SU-DHL-6 (cell line): Measurements from ENCODE around the gene DICER1.

Experiments used
- H2AFZ ChIP-seq: fragments of 200-600 bp; sonication (generic); 2 replicates; pipeline ENCODE4 v1.6.1; 2014; ENCODE audit warnings: low read depth, mild to moderate bottlenecking, moderate library complexity, mixed read lengths, antibody characterized with exemption, low read length; ENCODE audit not compliant: severe bottlenecking
- H3F3A ChIP-seq: fragments of 200-600 bp; shearing (Covaris generic); 2 replicates; pipeline ENCODE4 v1.6.0; 2016; ENCODE audit warnings: antibody characterized with exemption, mild to moderate bottlenecking; ENCODE audit not compliant: insufficient read depth
- H3K27ac ChIP-seq: fragments of 200-600 bp; sonication (generic); 2 replicates; pipeline ENCODE4 v1.5.1; 2016; ENCODE audit warnings: low read depth, mild to moderate bottlenecking, low read length, moderate library complexity, mixed read lengths
- H3K27me3 ChIP-seq: fragments of 200-600 bp; sonication (generic), shearing (Covaris generic); 2 replicates; pipeline ENCODE4 v1.6.0; 2014; ENCODE audit warnings: mild to moderate bottlenecking, low read length
- H3K36me3 ChIP-seq: fragments of 200-600 bp; sonication (generic); 2 replicates; pipeline ENCODE4 v1.6.1; 2014; ENCODE audit warnings: mild to moderate bottlenecking, low read length, mixed read lengths
- H3K4me2 ChIP-seq: fragments of 300-600, 200-600 bp; shearing (Covaris generic), sonication (generic); 2 replicates; pipeline ENCODE4 v1.6.0; 2014; ENCODE audit warnings: low read length, low read depth, mild to moderate bottlenecking; ENCODE audit not compliant: poor library complexity, severe bottlenecking
- H3K4me3 ChIP-seq: fragments of 200-600 bp; sonication (generic); 2 replicates; pipeline ENCODE4 v1.5.1; 2014; ENCODE audit warnings: antibody characterized with exemption, low read length, mild to moderate bottlenecking, mixed read lengths; ENCODE audit not compliant: insufficient read depth, poor library complexity, severe bottlenecking
- H3K79me2 ChIP-seq: fragments of 200-600 bp; sonication (generic); 2 replicates; pipeline ENCODE4 v1.6.1; 2014; ENCODE audit warnings: mild to moderate bottlenecking, low read length, moderate library complexity; ENCODE audit not compliant: insufficient read depth
- H3K9ac ChIP-seq: fragments of 200-600 bp; sonication (generic); 2 replicates; pipeline ENCODE4 v1.7.0; 2014; ENCODE audit warnings: mild to moderate bottlenecking, low read length
- H3K9me2 ChIP-seq: fragments of 200-600 bp; sonication (generic); replicated peaks from 2 replicates; pipeline ENCODE4 v1.6.1; 2014; ENCODE audit warnings: low read length; ENCODE audit not compliant: insufficient read depth
- H3K9me3 ChIP-seq: fragments of 200-600 bp; sonication (generic); 2 replicates; pipeline ENCODE4 v1.6.1; 2014; ENCODE audit warnings: low read length, mixed read lengths; ENCODE audit not compliant: insufficient read depth
- H4K20me1 ChIP-seq: fragments of 200-600 bp; sonication (generic); 2 replicates; pipeline ENCODE4 v1.6.1; 2014; ENCODE audit warnings: low read depth, mild to moderate bottlenecking, antibody characterized with exemption, low read length, moderate library complexity, mixed read lengths
- EZH2phosphoT487 ChIP-seq: fragments of 200-600 bp; sonication (generic), shearing (Covaris generic); conservative IDR thresholded peaks from 2 replicates; pipeline ENCODE4 v1.6.1; 2018; ENCODE audit warnings: mild to moderate bottlenecking, antibody characterized with exemption, low read length, moderate library complexity, mixed read lengths
- TF ChIP-seq, protein P1 (sequence below): fragments of 200-600 bp; sonication (generic); IDR thresholded peaks from one replicate; pipeline ENCODE4 v1.5.1; 2017; ENCODE audit warnings: antibody characterized with exemption, mild to moderate bottlenecking, low read length, moderate library complexity; ENCODE audit not compliant: insufficient read depth, poor library complexity, severe bottlenecking

DICER1 gene

DNA sequence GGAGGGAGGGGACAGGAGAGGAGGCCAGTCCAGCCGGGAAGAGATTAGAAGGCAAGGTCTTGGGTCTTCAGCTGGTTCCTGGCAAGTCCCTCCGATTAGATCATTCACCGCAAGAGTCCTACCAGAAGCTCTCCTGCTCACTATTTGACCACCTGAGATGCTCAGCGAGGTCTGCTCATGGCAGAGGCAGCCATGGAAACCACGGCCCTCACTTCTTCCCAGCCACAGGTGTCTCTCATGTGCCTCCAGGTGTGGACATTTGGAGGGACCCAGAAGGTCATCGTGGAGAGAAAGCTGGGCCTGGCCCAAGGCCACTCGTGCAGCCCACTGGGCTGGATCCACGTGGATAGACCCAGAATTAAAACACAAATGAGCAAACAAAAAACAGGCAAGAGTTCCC lies 99.5 kb downstream of the DICER1 start:
- no peak overlapping the region for H3K27ac ChIP-seq
- TF ChIP-seq, protein P1, sequence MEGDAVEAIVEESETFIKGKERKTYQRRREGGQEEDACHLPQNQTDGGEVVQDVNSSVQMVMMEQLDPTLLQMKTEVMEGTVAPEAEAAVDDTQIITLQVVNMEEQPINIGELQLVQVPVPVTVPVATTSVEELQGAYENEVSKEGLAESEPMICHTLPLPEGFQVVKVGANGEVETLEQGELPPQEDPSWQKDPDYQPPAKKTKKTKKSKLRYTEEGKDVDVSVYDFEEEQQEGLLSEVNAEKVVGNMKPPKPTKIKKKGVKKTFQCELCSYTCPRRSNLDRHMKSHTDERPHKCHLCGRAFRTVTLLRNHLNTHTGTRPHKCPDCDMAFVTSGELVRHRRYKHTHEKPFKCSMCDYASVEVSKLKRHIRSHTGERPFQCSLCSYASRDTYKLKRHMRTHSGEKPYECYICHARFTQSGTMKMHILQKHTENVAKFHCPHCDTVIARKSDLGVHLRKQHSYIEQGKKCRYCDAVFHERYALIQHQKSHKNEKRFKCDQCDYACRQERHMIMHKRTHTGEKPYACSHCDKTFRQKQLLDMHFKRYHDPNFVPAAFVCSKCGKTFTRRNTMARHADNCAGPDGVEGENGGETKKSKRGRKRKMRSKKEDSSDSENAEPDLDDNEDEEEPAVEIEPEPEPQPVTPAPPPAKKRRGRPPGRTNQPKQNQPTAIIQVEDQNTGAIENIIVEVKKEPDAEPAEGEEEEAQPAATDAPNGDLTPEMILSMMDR, result no peak
- TF ChIP-seq EZH2phosphoT487, result no peak

DNA sequence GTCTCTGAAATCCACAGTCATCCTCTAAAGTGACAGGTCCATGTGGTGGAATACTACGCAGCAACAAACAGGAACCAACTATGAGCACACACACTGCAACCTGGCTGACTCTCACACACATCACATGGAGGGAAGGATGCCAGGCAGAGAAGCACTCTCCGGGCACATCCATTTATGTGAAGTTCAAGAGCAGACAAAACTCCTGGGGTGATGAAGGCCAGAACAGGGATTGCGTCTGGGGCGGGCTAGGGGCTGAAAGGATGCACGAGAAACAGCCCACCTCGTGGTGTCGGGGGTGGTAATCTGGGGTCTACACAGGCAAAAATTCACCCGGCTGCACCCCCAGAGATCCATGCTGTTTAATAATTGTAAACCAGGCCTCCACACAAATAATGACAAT lies 100.2 kb downstream of the DICER1 start:
- Histone ChIP-seq H3K4me3 (no peak overlapping the region), H2AFZ (no peak overlapping the region), H3K27me3 (no peaks in the 10 kb centered on the region), H3K4me2 (no peak overlapping the region), H4K20me1 (no peaks in the 10 kb centered on the region), H3K79me2 (no peaks in the 10 kb centered on the region), H3K27ac (no peak overlapping the region), H3K36me3 (no peaks in the 10 kb centered on the region), H3F3A (no peaks in the 10 kb centered on the region), H3K9ac (no peak overlapping the region), H3K9me2 (no peaks in the 10 kb centered on the region), H3K9me3 (no peaks in the 10 kb centered on the region)
- no peak for TF ChIP-seq EZH2phosphoT487
- TF ChIP-seq, protein P1, result no peak

More for the DNA sequence above, 99.5 kb downstream of the DICER1 start:
- no peak overlapping the region for H3K9ac ChIP-seq
- H3K4me2 ChIP-seq, result no peak overlapping the region
- no peaks in the 10 kb centered on the region for H3K9me3 ChIP-seq
- no peak overlapping the region for H2AFZ ChIP-seq
- H3K36me3 ChIP-seq, result no peaks in the 10 kb centered on the region
- H3F3A ChIP-seq, result no peaks in the 10 kb centered on the region
- H3K4me3 ChIP-seq, result no peak overlapping the region
- H3K27me3 ChIP-seq, result no peaks in the 10 kb centered on the region
- H3K9me2 ChIP-seq, result no peaks in the 10 kb centered on the region
- no peaks in the 10 kb centered on the region for H3K79me2 ChIP-seq
- no peaks in the 10 kb centered on the region for H4K20me1 ChIP-seq

DNA sequence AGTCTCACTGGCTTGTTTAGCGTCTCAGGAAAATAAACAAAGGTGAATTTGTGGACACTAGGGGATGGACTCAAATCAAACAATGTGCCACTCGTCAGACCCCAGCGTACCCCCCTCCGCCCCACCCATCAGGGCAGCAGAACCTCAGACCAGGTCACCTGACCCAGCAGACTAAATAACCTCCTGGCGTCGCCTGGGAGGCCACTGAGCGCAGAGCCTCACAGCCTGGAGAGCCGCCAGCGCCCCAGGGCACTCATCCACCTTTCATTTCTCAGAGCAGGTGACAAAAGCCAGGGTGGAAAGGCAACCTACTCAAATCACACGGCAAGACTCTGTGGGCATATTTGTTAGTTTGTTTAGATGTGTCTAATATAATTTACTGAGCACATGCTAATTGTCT lies 100.9 kb downstream of the DICER1 start:
- H3K9me3 ChIP-seq, result no peaks in the 10 kb centered on the region
- H3K4me3 ChIP-seq, result no peak overlapping the region
- no peak overlapping the region for H3K4me2 ChIP-seq
- H3K9ac ChIP-seq, result no peak overlapping the region
- H3K27ac ChIP-seq, result no peak overlapping the region
- H3K9me2 ChIP-seq, result no peaks in the 10 kb centered on the region
- no peaks in the 10 kb centered on the region for H3K36me3 ChIP-seq
- H3F3A ChIP-seq, result no peaks in the 10 kb centered on the region
- TF ChIP-seq EZH2phosphoT487, result no peak
- TF ChIP-seq, protein P1, result no peak
- H2AFZ ChIP-seq, result no peak overlapping the region
- H3K79me2 ChIP-seq, result no peaks in the 10 kb centered on the region
- no peaks in the 10 kb centered on the region for H3K27me3 ChIP-seq
- H4K20me1 ChIP-seq, result no peaks in the 10 kb centered on the region
